Activated naive CD8-positive, alpha-beta T cell treated with anti-CD3 and anti-CD28 coated beads, Interleukin-2, amount 10 ng/mL, durations not matched to agents 7 days and 5 days (primary cell): Measurements from ENCODE around the gene ACP7. TPM values are rescaled to one million over a fixed set of nuclear protein-coding genes. Genes with fewer than 3 reads are reported as not detected.
"Not testable (repeated sequence)": the region's sequence is repeated elsewhere in the genome, so short reads cannot be mapped to it uniquely, and the experiment has no call there.

Experiments used
- ATAC-seq: fragments of 150-1000 bp; cut with Tn5 transposase; one replicate; pipeline ENCODE4 v1.10.0; 2021; ENCODE audit warnings: low read depth, moderate library complexity
- POLR2A ChIA-PET: fragments of 350-600 bp; sonication (Branson Sonifier 250); formaldehyde crosslinking; loops from one replicate; lab custom pipeline; 2021; ENCODE audit warnings: antibody characterized with exemption; lab: Charles Lee
- DNase-seq: peaks from one replicate; pipeline ENCODE4 v3.0.0; 2021
- H3K27ac Mint-ChIP-seq: one replicate; pipeline ENCODE4 v1.8.0; 2022; ENCODE audit warnings: mild to moderate bottlenecking, mixed read lengths
- H3K27me3 Mint-ChIP-seq: one replicate; pipeline ENCODE4 v1.8.0; 2022; ENCODE audit warnings: mild to moderate bottlenecking, moderate library complexity, mixed read lengths
- H3K36me3 Mint-ChIP-seq: one replicate; pipeline ENCODE4 v1.8.0; 2021; ENCODE audit warnings: mild to moderate bottlenecking, mixed read lengths
- H3K4me1 Mint-ChIP-seq: one replicate; pipeline ENCODE4 v1.8.0; 2021; ENCODE audit warnings: mixed read lengths
- H3K4me3 Mint-ChIP-seq: one replicate; pipeline ENCODE4 v1.8.0; 2022; ENCODE audit warnings: mild to moderate bottlenecking, moderate library complexity, mixed read lengths
- H3K9me3 Mint-ChIP-seq: one replicate; pipeline ENCODE4 v1.8.0; 2021; ENCODE audit warnings: mixed read lengths
- total RNA-seq, 2 experiments: library from RNA; stranded (reverse); gene quantifications; one replicate each; pipeline ENCODE4 v1.2.3, GENCODE V29; 2021

The ACP7 gene
- total RNA-seq, 2 experiments from 2014 or later = not detected

DNA sequence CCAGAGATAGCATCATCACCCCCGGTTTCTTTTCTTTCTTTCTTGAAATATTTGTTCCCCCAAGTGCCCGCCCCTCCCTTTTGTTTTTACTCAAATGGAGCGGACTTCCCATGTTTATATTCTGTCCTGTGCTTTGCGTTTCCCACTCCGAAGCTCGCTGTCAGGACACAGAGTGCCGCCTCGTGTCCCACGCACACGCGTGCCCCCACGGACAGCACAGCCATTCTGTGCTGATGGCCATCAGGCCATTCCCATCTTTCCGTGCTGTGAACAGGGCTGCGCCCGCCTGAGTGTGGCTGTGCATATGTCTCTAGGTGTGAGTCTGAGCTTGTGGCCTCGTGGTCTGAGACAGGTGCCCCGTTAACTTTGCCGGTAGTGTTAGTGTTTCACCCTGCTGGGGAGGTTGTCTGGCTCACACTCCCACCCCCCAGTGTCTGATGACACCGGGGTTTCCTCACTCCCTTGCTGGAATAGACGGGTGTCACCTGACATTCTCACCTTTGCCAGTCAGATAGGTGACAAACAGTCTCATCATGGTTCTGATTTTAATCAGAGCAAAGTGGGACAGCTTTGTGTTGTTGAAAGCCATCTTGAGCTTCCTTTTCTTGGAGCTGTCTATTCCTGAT lies 48.3 kb downstream of the ACP7 start:
- Mint-ChIP-seq H3K4me1 (peaks cover 7% of the 10 kb centered on the region), H3K27me3 (no peaks in the 10 kb centered on the region)
- POLR2A ChIA-PET = no interaction called here

DNA sequence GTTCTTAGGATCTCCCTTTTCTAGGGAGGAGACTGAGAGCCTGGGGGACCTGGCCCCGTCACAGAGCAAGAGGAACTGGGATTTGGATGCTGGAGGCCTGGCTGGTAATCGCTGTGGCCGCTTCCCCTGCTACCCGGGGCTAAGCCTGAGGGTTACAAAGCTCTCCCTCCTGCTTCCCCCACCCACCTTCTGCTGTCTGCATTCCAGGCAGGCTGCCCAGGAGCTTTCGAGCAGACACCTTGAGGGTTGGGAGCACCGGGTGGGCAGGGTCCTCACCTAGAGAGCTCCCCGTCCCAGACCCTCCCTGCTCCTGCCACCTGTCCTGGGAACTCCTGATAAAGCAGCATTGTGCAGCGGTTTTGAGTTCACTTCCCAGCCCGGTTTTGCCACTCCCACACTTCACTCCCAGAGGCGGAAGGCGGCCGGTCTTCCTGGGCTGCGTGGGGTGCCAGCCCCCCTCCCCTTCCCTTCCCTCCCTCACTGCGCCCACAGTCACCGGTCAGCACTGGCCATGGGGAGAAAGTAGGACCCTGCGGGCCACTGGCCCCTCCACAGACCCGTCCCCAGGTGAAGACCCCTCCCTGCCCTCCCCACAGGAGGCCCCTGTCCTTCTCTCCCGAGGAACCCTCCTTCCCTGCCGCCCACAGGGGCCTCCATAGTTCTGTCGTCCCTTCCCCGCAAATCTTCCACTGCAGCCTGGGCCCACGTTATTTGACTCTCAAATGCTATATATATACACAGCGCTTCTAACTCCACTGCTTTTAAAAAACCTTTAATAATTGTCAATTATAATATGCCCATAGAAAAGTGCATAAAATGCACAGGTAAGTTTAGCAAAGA lies 49.5 kb downstream of the ACP7 start:
- POLR2A ChIA-PET = no interaction called here

More for the DNA sequence above, 48.3 kb downstream of the ACP7 start:
- no peaks in the 10 kb centered on the region for H3K9me3 Mint-ChIP-seq
- no peak overlapping the region for H3K4me3 Mint-ChIP-seq
- no peak for DNase-seq
- no peaks in the 10 kb centered on the region for H3K36me3 Mint-ChIP-seq
- no peak for ATAC-seq
- H3K27ac Mint-ChIP-seq = no peak overlapping the region

DNA sequence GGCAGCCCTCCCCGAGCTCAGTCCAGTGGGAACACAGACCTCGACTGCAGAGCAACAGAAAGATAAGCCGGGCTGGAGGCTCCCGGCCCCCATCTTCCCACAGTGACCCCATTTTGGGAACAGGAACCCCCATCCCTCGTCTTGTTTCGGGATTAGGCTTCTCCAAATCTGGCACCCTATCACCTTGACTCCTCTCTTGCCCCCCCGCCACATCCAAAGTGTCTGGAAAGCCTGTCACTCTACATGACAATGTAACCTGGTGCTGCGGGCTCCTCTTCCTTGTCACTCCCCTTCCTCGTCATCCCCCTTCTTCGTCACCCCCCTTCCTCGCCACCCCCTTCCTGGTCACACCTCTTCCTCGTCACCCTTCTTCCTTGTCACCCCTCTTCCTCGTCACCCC lies 51.5 kb downstream of the ACP7 start:
- no peak for ATAC-seq
- Mint-ChIP-seq H3K4me3 (no peak overlapping the region), H3K9me3 (no peaks in the 10 kb centered on the region), H3K36me3 (no peaks in the 10 kb centered on the region), H3K27ac (no peak overlapping the region), H3K4me1 (peaks cover 6% of the 10 kb centered on the region), H3K27me3 (no peaks in the 10 kb centered on the region)
- POLR2A ChIA-PET = no interaction called here
- DNase-seq = no peak

More for the DNA sequence above, 49.5 kb downstream of the ACP7 start:
- Mint-ChIP-seq H3K27me3 (no peaks in the 10 kb centered on the region), H3K4me3 (no peak overlapping the region), H3K36me3 (no peaks in the 10 kb centered on the region), H3K27ac (no peak overlapping the region), H3K4me1 (peaks cover 6% of the 10 kb centered on the region), H3K9me3 (no peaks in the 10 kb centered on the region)
- DNase-seq = no peak
- no peak for ATAC-seq

DNA sequence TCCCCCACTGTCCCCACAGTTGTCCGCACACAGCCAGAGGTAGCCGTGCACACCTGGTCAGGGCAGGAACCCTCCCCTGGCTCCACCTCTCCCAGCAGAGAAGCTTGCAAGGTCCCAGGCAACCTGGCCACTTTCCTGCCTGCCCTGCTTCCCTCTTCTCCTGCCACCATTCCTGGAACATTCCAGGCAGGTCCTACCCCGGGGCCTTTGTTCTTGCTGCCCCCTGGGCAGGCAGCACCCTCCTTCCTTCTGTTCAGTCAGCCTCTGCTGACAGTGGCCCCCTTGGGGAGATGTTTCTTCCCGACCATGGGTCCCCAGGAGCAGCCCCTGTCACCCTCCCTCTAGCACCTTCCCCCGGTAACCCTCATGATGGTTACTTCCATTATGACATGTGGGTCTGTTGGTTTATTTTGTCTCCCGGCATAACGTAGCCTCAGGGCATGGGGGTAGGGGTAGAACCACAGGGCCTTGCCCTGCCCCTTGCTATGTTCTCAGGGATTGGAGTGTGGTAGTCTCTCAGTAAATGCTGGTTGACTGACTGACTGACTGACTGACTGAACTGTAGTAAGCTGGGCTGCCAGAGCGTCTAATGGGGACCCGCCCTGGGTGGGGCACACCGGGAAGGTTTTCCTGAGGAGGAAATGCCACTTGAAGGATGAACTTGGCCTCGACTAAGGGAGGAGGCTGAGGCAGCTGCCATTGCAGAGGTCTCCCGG lies 52.2 kb downstream of the ACP7 start:
- ATAC-seq = no peak
- Mint-ChIP-seq H3K27ac (peak overlapping the region; percentile 13), H3K4me1 (peaks cover 6% of the 10 kb centered on the region), H3K4me3 (no peak overlapping the region), H3K27me3 (no peaks in the 10 kb centered on the region), H3K36me3 (no peaks in the 10 kb centered on the region), H3K9me3 (no peaks in the 10 kb centered on the region)
- POLR2A ChIA-PET = no interaction called here
- no peak for DNase-seq

DNA sequence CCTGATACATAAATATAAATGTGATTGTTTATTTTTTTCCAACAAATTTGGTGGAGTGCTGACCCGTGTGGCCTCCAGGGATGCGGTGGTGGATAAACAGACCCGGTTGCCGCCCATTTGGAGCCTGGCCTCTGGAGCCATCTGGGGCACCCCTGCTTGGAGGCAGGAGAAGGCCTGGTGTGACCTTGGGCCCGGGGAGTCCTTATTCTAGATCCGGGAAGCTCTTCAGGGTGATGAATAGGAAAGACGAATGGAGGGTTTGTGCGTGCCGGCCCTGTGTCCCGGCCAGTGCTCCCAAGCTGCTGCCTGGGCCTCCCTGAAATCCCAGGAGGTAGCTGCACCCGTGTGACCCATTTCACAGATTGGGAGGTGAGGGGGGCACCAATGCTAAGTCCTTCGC lies 53.0 kb downstream of the ACP7 start:
- Mint-ChIP-seq H3K36me3 (no peaks in the 10 kb centered on the region), H3K4me3 (no peak overlapping the region), H3K27ac (no peak overlapping the region), H3K27me3 (no peaks in the 10 kb centered on the region), H3K4me1 (peaks cover 6% of the 10 kb centered on the region), H3K9me3 (no peaks in the 10 kb centered on the region)
- DNase-seq (no peak), ATAC-seq (no peak)
- POLR2A ChIA-PET = no interaction called here

DNA sequence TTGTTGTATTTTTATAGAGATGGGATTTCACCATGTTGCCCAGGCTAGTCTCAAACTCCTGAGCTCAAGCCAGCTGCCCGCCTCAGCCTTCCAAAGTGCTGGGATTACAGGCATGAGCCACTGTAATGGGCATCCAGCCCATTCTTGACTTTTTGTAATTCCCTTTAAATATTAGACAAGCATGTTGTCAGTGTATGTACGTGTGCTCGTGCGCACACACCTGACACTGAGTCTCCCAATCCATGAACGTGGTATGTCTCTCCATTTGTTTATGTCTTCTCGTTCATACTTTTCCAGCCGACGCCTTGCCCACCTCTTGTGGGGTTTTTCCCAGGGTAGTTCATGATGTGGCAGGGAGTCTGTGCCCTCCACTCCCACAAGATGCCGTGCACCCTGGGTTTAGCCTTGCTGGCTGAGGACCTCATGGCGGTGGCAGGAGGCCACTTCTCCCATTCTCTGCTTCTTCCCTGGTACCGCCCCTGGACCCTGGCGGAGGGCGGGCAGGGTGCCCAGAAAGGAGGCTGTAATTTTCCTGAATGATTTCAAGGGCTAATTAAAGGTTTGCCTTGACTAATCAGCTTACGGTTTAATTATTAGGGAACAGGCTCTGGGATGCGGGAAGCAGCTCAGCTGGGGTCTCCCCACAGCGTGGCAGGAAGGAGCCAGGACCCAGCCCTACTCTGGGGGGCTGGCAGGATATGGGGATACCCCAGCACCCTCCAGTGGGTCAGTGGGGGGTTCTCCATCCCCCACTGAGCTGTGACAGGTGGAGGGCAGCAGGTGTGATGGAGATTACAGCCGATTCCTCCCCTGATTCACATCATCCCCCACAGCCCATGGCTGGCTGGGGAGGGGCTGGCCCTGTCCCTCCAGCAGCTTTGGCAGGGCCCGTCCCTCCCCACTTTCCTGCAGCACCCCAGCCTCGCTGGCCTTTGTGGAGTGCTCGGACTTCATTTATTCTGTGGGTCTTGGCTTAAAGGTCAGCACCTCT lies 54.3 kb downstream of the ACP7 start:
- H3K9me3 Mint-ChIP-seq = no peaks in the 10 kb centered on the region

DNA sequence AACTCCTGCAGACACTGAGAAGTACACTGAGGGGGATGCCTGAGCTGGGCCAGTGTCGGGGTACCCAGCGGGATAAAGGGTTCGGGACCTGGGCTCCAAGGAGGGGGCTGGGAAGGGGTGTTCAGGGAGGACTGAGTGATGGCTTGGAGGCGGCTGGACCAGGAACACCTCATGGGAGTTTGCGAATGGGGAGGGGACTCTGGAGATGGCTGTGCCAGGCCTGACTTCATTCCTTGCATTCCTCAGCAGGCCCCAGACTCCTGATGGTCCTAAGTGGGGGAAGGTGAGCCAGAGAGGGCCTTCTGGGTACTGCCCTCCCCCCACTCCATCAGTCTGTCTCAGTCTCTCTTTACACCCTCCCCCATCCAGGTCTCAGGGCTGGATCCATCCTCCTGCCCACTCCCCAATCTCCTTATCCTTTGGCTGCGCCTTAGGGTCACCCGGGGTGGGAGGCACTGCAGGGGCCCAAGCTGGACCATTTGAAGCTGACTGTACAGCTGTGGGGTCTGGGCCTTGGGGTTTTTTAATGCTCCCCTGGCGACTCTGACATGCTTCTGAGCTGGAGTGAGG lies 55.2 kb downstream of the ACP7 start:
- Mint-ChIP-seq H3K4me3 (no peak overlapping the region), H3K4me1 (peaks cover 5% of the 10 kb centered on the region), H3K27ac (no peak overlapping the region), H3K9me3 (no peaks in the 10 kb centered on the region), H3K36me3 (no peaks in the 10 kb centered on the region), H3K27me3 (no peaks in the 10 kb centered on the region)
- DNase-seq (no peak), ATAC-seq (no peak)
- POLR2A ChIA-PET = no interaction called here

More for the DNA sequence above, 54.3 kb downstream of the ACP7 start:
- no peaks in the 10 kb centered on the region for H3K27me3 Mint-ChIP-seq
- DNase-seq (no peak), ATAC-seq (no peak)
- H3K4me1 Mint-ChIP-seq = peaks cover 4% of the 10 kb centered on the region
- H3K4me3 Mint-ChIP-seq = no peak overlapping the region
- POLR2A ChIA-PET = no interaction called here
- H3K36me3 Mint-ChIP-seq = no peaks in the 10 kb centered on the region
- H3K27ac Mint-ChIP-seq = no peak overlapping the region

DNA sequence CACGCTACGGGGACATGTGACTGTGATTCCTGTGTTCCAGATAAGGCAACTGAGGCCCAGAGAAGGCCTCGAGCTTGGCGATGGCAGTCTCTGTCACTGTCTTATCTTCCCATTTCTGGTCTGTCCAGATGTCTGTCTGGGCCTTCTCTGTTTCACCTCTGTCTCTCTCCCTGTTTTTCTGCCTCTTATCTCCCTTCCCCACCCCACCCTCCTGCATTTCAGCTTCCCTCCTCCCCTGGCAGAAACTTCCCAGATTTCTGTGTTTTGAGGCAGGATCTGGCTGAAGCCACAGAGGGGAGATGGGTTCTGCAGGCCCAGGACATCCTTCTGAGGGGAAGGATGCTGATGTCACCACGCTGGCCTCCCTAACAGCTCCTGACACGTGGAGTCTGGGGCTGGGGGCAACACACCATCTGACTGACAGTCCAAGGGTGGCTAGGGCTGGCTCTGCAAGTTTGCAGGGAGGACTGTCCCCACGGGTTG lies 55.8 kb downstream of the ACP7 start:
- DNase-seq = no peak
- ATAC-seq = no peak
- POLR2A ChIA-PET = no interaction called here
- Mint-ChIP-seq H3K9me3 (no peaks in the 10 kb centered on the region), H3K4me3 (no peak overlapping the region), H3K27me3 (no peaks in the 10 kb centered on the region), H3K36me3 (no peaks in the 10 kb centered on the region), H3K4me1 (peaks cover 7% of the 10 kb centered on the region), H3K27ac (no peak overlapping the region)

DNA sequence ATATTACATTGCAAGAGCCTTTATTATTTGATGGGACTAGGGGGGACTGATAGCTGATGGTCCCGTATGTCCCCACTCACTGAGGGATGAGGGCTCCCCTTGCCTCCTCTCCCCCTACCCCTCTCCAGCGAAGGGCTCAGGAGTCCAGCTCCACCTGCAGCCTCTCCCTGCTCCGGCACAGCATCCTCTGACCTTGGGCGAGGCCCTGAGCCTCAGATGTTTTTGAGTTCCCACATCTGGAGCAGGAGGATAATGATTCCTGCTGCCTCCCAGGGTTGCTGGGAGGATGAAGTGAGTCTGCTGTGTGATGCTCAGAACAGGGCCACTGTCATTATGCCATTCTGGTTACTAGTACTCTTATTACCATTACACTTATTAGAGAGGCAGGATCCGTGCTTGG lies 56.4 kb downstream of the ACP7 start:
- POLR2A ChIA-PET = no interaction called here
- Mint-ChIP-seq H3K9me3 (no peaks in the 10 kb centered on the region), H3K36me3 (no peaks in the 10 kb centered on the region), H3K4me1 (peaks cover 7% of the 10 kb centered on the region), H3K27ac (no peak overlapping the region), H3K4me3 (no peak overlapping the region), H3K27me3 (no peaks in the 10 kb centered on the region)
- ATAC-seq (no peak), DNase-seq (no peak)

DNA sequence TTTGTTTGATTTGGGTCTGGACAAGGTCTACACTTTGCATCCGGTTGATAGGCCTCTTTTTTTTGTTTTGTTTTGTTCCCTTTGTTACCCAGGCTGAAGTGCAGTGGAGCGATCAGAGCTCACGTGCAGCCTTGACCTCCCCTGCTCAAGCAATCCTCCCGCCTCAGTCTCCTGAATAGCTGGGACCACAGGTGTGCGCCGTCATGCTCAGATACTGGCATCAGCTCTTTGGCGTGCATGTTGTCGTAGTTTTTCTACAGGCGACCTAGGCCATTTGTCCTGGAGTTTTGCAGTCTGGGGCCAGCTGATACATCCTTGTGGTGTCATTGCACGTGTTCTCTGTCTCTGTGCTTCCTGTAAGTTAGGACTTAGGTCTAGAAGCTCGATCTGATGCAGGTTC lies 57.8 kb downstream of the ACP7 start:
- Mint-ChIP-seq H3K4me1 (peaks cover 7% of the 10 kb centered on the region), H3K27me3 (no peaks in the 10 kb centered on the region), H3K9me3 (no peaks in the 10 kb centered on the region), H3K4me3 (no peak overlapping the region), H3K36me3 (no peaks in the 10 kb centered on the region), H3K27ac (no peak overlapping the region)
- ATAC-seq = no peak
- POLR2A ChIA-PET = no interaction called here
- DNase-seq = no peak

DNA sequence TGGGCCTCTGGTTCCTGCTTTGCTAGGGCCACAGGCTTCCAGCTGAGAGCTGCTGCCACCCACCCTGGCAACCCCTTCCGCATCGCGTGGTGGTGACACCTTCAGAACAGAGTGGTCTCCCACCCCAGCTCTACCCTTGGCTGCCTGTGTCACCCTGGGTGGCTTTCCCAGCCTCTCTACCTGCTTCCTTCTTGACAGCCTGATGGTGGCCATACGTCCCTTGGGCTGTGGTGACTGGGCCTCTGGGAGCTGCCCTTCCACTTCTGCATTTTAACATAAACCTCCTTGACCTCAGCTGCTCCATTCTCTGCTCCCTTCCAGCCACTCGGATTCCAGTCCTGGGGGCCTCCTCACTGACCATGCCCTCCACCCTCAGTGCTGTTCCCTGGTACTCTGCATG lies 58.5 kb downstream of the ACP7 start:
- no peak overlapping the region for H3K27ac Mint-ChIP-seq
- H3K4me3 Mint-ChIP-seq = no peak overlapping the region
- POLR2A ChIA-PET = no interaction called here
- H3K9me3 Mint-ChIP-seq = no peaks in the 10 kb centered on the region
- H3K4me1 Mint-ChIP-seq = peaks cover 9% of the 10 kb centered on the region
- DNase-seq = no peak
- ATAC-seq = no peak
- no peaks in the 10 kb centered on the region for H3K36me3 Mint-ChIP-seq
- no peaks in the 10 kb centered on the region for H3K27me3 Mint-ChIP-seq

DNA sequence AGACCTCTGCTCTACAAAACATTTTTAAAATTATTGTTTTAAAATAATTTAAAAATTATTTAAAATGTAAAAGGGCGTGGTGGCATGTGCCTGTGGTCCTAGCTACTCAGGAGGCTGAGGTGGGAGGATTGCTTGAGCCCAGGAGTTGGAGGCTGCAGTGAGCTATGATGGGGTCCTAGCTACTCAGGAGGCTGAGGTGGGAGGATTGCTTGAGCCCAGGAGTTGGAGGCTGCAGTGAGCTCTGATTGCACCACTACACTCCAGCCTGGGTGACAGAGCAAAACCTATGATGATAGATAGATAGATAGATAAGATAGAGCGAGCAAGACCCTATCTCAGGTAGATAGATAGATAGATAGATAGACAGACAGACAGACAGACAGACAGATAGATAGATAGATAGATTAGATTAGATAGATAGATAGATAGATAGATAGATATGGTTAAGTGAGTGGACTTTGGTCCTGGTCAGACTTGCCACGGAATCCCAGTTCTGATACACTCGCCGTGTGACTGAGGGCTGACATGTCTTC lies 59.7 kb downstream of the ACP7 start:
- H3K4me1 Mint-ChIP-seq = peaks cover 11% of the 10 kb centered on the region
- DNase-seq, H3K36me3 Mint-ChIP-seq, H3K4me3 Mint-ChIP-seq, H3K27me3 Mint-ChIP-seq, ATAC-seq, H3K27ac Mint-ChIP-seq, H3K9me3 Mint-ChIP-seq: not testable (repeated sequence)
- POLR2A ChIA-PET = interaction anchor here (0.6 kb wide), 1 partner anchor 44 kb away, joined by 4 read pairs; no protein-coding TSS in a partner anchor
